A549 (cell line): Measurements from ENCODE around the gene NAT16. TPM values are rescaled to one million over a fixed set of nuclear protein-coding genes. Genes with fewer than 3 reads are reported as not detected.

Experiments
- ATAC-seq, 2 experiments: fragments of 200-7000 bp in 1 of 2; fragments of >200 bp in 1 of 2; cut with Nextera tagmentation in 1 of 2; cut with Tn5 transposase in 1 of 2; 3 replicates each; pipeline versions ENCODE4 v1.8.0 to v1.9.1; 2018 to 2020; ENCODE audit warnings: mild to moderate bottlenecking in 1 of 2, moderate library complexity in 1 of 2
- CTCF ChIA-PET: fragments of 300-600 bp; sonication (Branson Sonifier 250); formaldehyde crosslinking; extraction: SDS; loops from one replicate; lab custom pipeline; 2021; ENCODE audit warnings: antibody characterized with exemption, inconsistent platforms; lab: Yijun Ruan, JAX
- POLR2A ChIA-PET: fragments of 350-600 bp; formaldehyde crosslinking; extraction: SDS; loops from one replicate; lab custom pipeline; 2021; ENCODE audit warnings: antibody characterized with exemption, inconsistent platforms; lab: Yijun Ruan, JAX
- DNase-seq, 2 experiments: peaks; one replicate each; pipeline versions ENCODE4 v3.0.0 to v3.0.0-alpha.2; 2011 to 2016; ENCODE audit warnings: low read depth in 1 of 2, low spot score in 1 of 2
- FAIRE-seq: peaks from 2 replicates; lab custom pipeline; 2011; peaks lifted over from hg19 to GRCh38; lab: Jason Lieb, UNC
- H3K27ac ChIP-seq, 2 experiments: fragments of >200 bp; sonication (Bioruptor Twin); formaldehyde crosslinking; 3 replicates each; pipeline ENCODE4 v1.5.1; 2016 to 2017
- H3K4me1 ChIP-seq: fragments of >200 bp; sonication (Bioruptor Twin); formaldehyde crosslinking; 3 replicates; pipeline ENCODE4 v1.6.1; 2016
- H3K4me2 ChIP-seq: fragments of >200 bp; sonication (Bioruptor Twin); formaldehyde crosslinking; 3 replicates; pipeline ENCODE4 v1.6.1; 2016
- H3K4me3 ChIP-seq: fragments of >200 bp; sonication (Bioruptor Twin); formaldehyde crosslinking; 3 replicates; pipeline ENCODE4 v1.5.1; 2016
- H3K9me3 ChIP-seq: fragments of >200 bp; sonication (Bioruptor Twin); formaldehyde crosslinking; 3 replicates; pipeline ENCODE4 v1.6.1; 2016
- ATOH8 ChIP-seq: fragments of 250-450 bp; sonication (Bioruptor Pico); IDR thresholded peaks from 2 replicates; pipeline ENCODE4 v1.5.0; 2020; ENCODE audit warnings: low read depth, mild to moderate bottlenecking, moderate library complexity
- BCL3 ChIP-seq: fragments of >200 bp; sonication (Bioruptor Twin); formaldehyde crosslinking; IDR thresholded peaks from 3 replicates; pipeline ENCODE4 v1.6.1; 2016
- BHLHE40 ChIP-seq: IDR thresholded peaks from 2 replicates; pipeline ENCODE4 v1.6.1; 2012; ENCODE audit warnings: low read depth, low read length, inconsistent platforms
- CBX2 ChIP-seq: fragments of 200-600 bp; sonication (generic); IDR thresholded peaks from 2 replicates; pipeline ENCODE4 v1.6.1; 2016; ENCODE audit warnings: low read depth, mild to moderate bottlenecking, borderline replicate concordance
- CEBPB ChIP-seq, 2 experiments: fragments of >200 bp in 1 of 2; sonication (Bioruptor Twin) in 1 of 2; formaldehyde crosslinking in 1 of 2; IDR thresholded peaks; 2 replicates each; pipeline ENCODE4 v1.6.1; 2012 to 2016
- CHD4 ChIP-seq: fragments of 200-600 bp; sonication (generic); IDR thresholded peaks from 2 replicates; pipeline ENCODE4 v1.6.1; 2016; ENCODE audit warnings: antibody characterized with exemption, mild to moderate bottlenecking, borderline replicate concordance
- CTCF ChIP-seq: fragments of >200 bp; sonication (Bioruptor Twin); formaldehyde crosslinking; IDR thresholded peaks from 3 replicates; pipeline ENCODE4 v1.5.1; 2016
- EHF ChIP-seq: fragments of 250-450 bp; sonication (Bioruptor Pico); IDR thresholded peaks from 2 replicates; pipeline ENCODE4 v1.5.0; 2020; ENCODE audit warnings: mild to moderate bottlenecking
- EHMT2 ChIP-seq: fragments of 200-600 bp; sonication (generic); IDR thresholded peaks from 2 replicates; pipeline ENCODE4 v1.6.1; 2016; ENCODE audit warnings: antibody characterized with exemption, low read depth, mild to moderate bottlenecking, moderate library complexity
- EP300 ChIP-seq, 2 experiments: fragments of >200 bp; sonication (Bioruptor Twin); formaldehyde crosslinking; IDR thresholded peaks; 2 replicates in 1 of 2; 3 replicates in 1 of 2; pipeline ENCODE4 v1.6.1; 2016 to 2017
- ESRRA ChIP-seq: fragments of 150-350 bp; IDR thresholded peaks from 2 replicates; pipeline ENCODE4 v1.6.1; 2014; ENCODE audit warnings: mild to moderate bottlenecking, low read length, borderline replicate concordance
- FOSB ChIP-seq: fragments of 250-450 bp; sonication (Bioruptor Pico); IDR thresholded peaks from 2 replicates; pipeline ENCODE4 v1.5.0; 2020; ENCODE audit warnings: mild to moderate bottlenecking, moderate library complexity
- FOSL2 ChIP-seq, 2 experiments: fragments of 450-650 bp in 1 of 2; fragments of >200 bp in 1 of 2; sonication (Bioruptor Twin) in 1 of 2; formaldehyde crosslinking; IDR thresholded peaks; 2 replicates each; pipeline versions ENCODE4 v1.5.0 to v1.6.1; 2016 to 2020; ENCODE audit warnings: mild to moderate bottlenecking in 1 of 2, moderate library complexity in 1 of 2
- HEYL ChIP-seq: fragments of 250-450 bp; sonication (Bioruptor Pico); IDR thresholded peaks from 2 replicates; pipeline ENCODE4 v1.8.0; 2021; ENCODE audit warnings: mild to moderate bottlenecking, moderate library complexity
- HOXB13 ChIP-seq: fragments of 250-450 bp; sonication (Bioruptor Pico); IDR thresholded peaks from 2 replicates; pipeline ENCODE4 v1.5.0; 2020; ENCODE audit warnings: low read depth, mild to moderate bottlenecking, moderate library complexity
- HOXB5 ChIP-seq: fragments of 250-450 bp; sonication (Bioruptor Pico); IDR thresholded peaks from 2 replicates; pipeline ENCODE4 v1.5.0; 2020; ENCODE audit warnings: mild to moderate bottlenecking, moderate library complexity
- JUN ChIP-seq, 2 experiments: fragments of >200 bp; sonication (Bioruptor Twin); formaldehyde crosslinking; IDR thresholded peaks; 2 replicates in 1 of 2; 3 replicates in 1 of 2; pipeline ENCODE4 v1.6.1; 2016 to 2017
- JUNB ChIP-seq: fragments of >200 bp; sonication (Bioruptor Twin); formaldehyde crosslinking; IDR thresholded peaks from 2 replicates; pipeline ENCODE4 v1.6.1; 2016
- KDM1A ChIP-seq: fragments of 200-600 bp; sonication (generic); IDR thresholded peaks from 2 replicates; pipeline ENCODE4 v1.6.1; 2016; ENCODE audit warnings: low read depth, mild to moderate bottlenecking
- KDM5A ChIP-seq: fragments of 200-600 bp; sonication (generic); IDR thresholded peaks from 2 replicates; pipeline ENCODE4 v1.6.1; 2016; ENCODE audit warnings: antibody characterized with exemption, mild to moderate bottlenecking
- MAX ChIP-seq: IDR thresholded peaks from 2 replicates; pipeline ENCODE4 v1.6.1; 2012
- MAZ ChIP-seq: fragments of 150-350 bp; IDR thresholded peaks from 2 replicates; pipeline ENCODE4 v1.6.1; 2014; ENCODE audit warnings: antibody characterized with exemption, low read depth, low read length, borderline replicate concordance
- MYC ChIP-seq: IDR thresholded peaks from 2 replicates; pipeline ENCODE4 v1.6.1; 2012; ENCODE audit warnings: mild to moderate bottlenecking, inconsistent platforms, low read length, improper control_type of control experiment, borderline replicate concordance
- NPAS2 ChIP-seq: fragments of 250-450 bp; sonication (Bioruptor Pico); IDR thresholded peaks from 2 replicates; pipeline ENCODE4 v1.8.0; 2022; ENCODE audit warnings: mild to moderate bottlenecking, moderate library complexity, borderline replicate concordance
- NR3C1 ChIP-seq: fragments of >200 bp; sonication (Bioruptor Twin); formaldehyde crosslinking; IDR thresholded peaks from 3 replicates; pipeline ENCODE4 v1.6.1; 2017
- PBX3 ChIP-seq: IDR thresholded peaks from 2 replicates; pipeline ENCODE4 v1.6.1; 2012
- PHF8 ChIP-seq: fragments of 200-600 bp; sonication (generic); IDR thresholded peaks from 2 replicates; pipeline ENCODE4 v1.6.1; 2016; ENCODE audit warnings: low read depth, mild to moderate bottlenecking, antibody characterized with exemption, moderate library complexity, borderline replicate concordance
- POLR2A ChIP-seq: IDR thresholded peaks from 2 replicates; pipeline ENCODE4 v1.6.1; 2012; ENCODE audit warnings: mild to moderate bottlenecking, low read length
- RARB ChIP-seq: fragments of 250-450 bp; sonication (Bioruptor Pico); IDR thresholded peaks from 2 replicates; pipeline ENCODE4 v1.8.0; 2021; ENCODE audit warnings: mild to moderate bottlenecking, moderate library complexity
- RCOR1 ChIP-seq: fragments of 150-350 bp; IDR thresholded peaks from 2 replicates; pipeline ENCODE4 v1.6.1; 2014; ENCODE audit warnings: antibody characterized with exemption, low read length, low read depth
- RFX5 ChIP-seq: fragments of 450-650 bp; IDR thresholded peaks from 2 replicates; pipeline ENCODE4 v1.7.1; 2014; ENCODE audit warnings: antibody characterized with exemption, mild to moderate bottlenecking, moderate library complexity
- SMC3 ChIP-seq: fragments of >200 bp; sonication (Bioruptor Twin); formaldehyde crosslinking; IDR thresholded peaks from 3 replicates; pipeline ENCODE4 v1.6.1; 2018; ENCODE audit warnings: inconsistent platforms
- SREBF2 ChIP-seq: fragments of 450-650 bp; IDR thresholded peaks from 2 replicates; pipeline ENCODE4 v1.6.1; 2014; ENCODE audit warnings: mild to moderate bottlenecking, moderate library complexity
- ZC3H11A ChIP-seq: fragments of 450-650 bp; IDR thresholded peaks from 2 replicates; pipeline ENCODE4 v1.6.1; 2014; ENCODE audit warnings: antibody characterized with exemption, mild to moderate bottlenecking
- ZFP36 ChIP-seq: fragments of 450-650 bp; IDR thresholded peaks from 2 replicates; pipeline ENCODE4 v1.6.1; 2014; ENCODE audit warnings: borderline replicate concordance; ENCODE audit not compliant: partially characterized antibody
- ZNF302 ChIP-seq: fragments of 250-450 bp; sonication (Bioruptor Pico); IDR thresholded peaks from 2 replicates; pipeline ENCODE4 v1.9.0; 2021; ENCODE audit warnings: inconsistent platforms, mild to moderate bottlenecking, moderate library complexity
- WGBS: methylation state at CpG from one replicate; pipeline ENCODE4 v1.1.6; 2017; ENCODE audit errors: missing lambda C conversion rate; 5-methylcytosine and 5-hydroxymethylcytosine counted together
- polyA plus RNA-seq, 4 experiments: library from polyadenylated mRNA; depleted of rRNA in 3 of 4; stranded (reverse); fragments of >200 nt; fragmentation: RNase III in 1 of 4; extraction: RNeasy Plus Mini Kit Qiagen cat#74134 plus additional on column Dnase treatment in 1 of 4; gene quantifications; 2 replicates in 3 of 4; 3 replicates in 1 of 4; pipeline ENCODE4 v1.2.3, GENCODE V29; 2011 to 2017

Gene NAT16
- polyA plus RNA-seq, 2 of the 4 experiments (the other 2 are of a cell fraction) = 0.05 to 0.12 TPM

GRCh38 chr7:101126651-101127459 lies 53.2 kb downstream of the NAT16 start, which contains the start of gene SERPINE1:
TSS of gene SERPINE1 (plus strand) at chr7:101127104. CDS start at chr7:101128394, 1,290 bp downstream.
- FAIRE-seq (peak; percentile 43), ATAC-seq (peak; percentile 73 to 78), DNase-seq (peak; percentile 98)
- WGBS = under 1% methylated on average over 22 of the region's 22 CpGs
- POLR2A ChIA-PET = interaction anchor here (0.6 to 3.5 kb wide), 20 partner anchors 9 to 251 kb away, joined by 3 to 51 read pairs (median 4); partner anchors contain the start of genes SRRT, TRIM56, UFSP1 and VGF
- CTCF ChIA-PET = interaction anchor here (0.5 to 32.8 kb wide), 14 partner anchors 9 to 250 kb away, joined by 3 to 600 read pairs (median 5); no protein-coding TSS in a partner anchor
- peak within 1 kb of the TSS; percentile 63 for H3K4me3 ChIP-seq
- H3K27ac ChIP-seq = peak within 1 kb of the TSS; percentile 94 to 95
- H3K4me1 ChIP-seq = peaks cover 78% of the 10 kb centered on the region
- H3K4me2 ChIP-seq = peak within 1 kb of the TSS; percentile 94
- H3K9me3 ChIP-seq = no peaks in the 10 kb centered on the region; the same call in 2 of the 3 replicates
- TF ChIP-seq HOXB13 (CRISPR knock-in tag) (no peak; the same call in 1 of the 2 replicates), JUN (IDR thresholded peaks at IDR 0.05) (peak in 1 of 2 experiments; percentile 79; a peak in 4 of 5 replicates), BHLHE40 (no peak), ATOH8 (peak; percentile 5; the same call in 1 of the 2 replicates), RARB (CRISPR knock-in tag) (no peak), NPAS2 (CRISPR knock-in tag) (no peak; the same call in 1 of the 2 replicates), MAZ (no peak), MAX (peak; percentile 91; the same call in 1 of the 2 replicates), CBX2 (no peak), PBX3 (peak; percentile 59; the same call in 1 of the 2 replicates), RFX5 (0 out of 2 replicates have a peak, but pooled peaks have one; percentile 19), HEYL (CRISPR knock-in tag) (no peak; the same call in 1 of the 2 replicates), CEBPB (IDR thresholded peaks at IDR 0.05) (peak in 1 of 2 experiments; percentile 65; a peak in 1 of 4 replicates), KDM5A (no peak), ZC3H11A (0 out of 2 replicates have a peak, but pooled peaks have one; percentile 1), FOSB (CRISPR knock-in tag) (0 out of 2 replicates have a peak, but pooled peaks have one; percentile 32), FOSL2 (IDR thresholded peaks at IDR 0.05) (peak; percentile 7; the same call in 1 of the 2 replicates), FOSL2 (CRISPR knock-in tag; IDR thresholded peaks at IDR 0.05) (peak; percentile 57), ESRRA (peak; percentile 63; the same call in 1 of the 2 replicates), CTCF (peak; percentile 29; the same call in 2 of the 3 replicates), JUNB (peak; percentile 9; the same call in 1 of the 2 replicates), EHMT2 (no peak), HOXB5 (CRISPR knock-in tag) (peak; percentile 14; the same call in 1 of the 2 replicates), NR3C1 (no peak), MYC (no peak; the same call in 1 of the 2 replicates), PHF8 (no peak), RCOR1 (no peak), POLR2A (peak; percentile 98), KDM1A (no peak), BCL3 (peak; percentile 63), CHD4 (no peak), SMC3 (0 out of 3 replicates have a peak, but pooled peaks have one; percentile 4), SREBF2 (no peak), ZFP36 (no peak), EP300 (IDR thresholded peaks at IDR 0.05) (0 out of 5 replicates have a peak, but pooled peaks of 1 of the 2 experiments have one; percentile 10), EHF (CRISPR knock-in tag) (no peak), ZNF302 (no peak)
